OCI-LY3 (cell line): ENCODE data around the gene TUBA3E.
"Not testable (repeated sequence)": the region's sequence is repeated elsewhere in the genome, so short reads cannot be mapped to it uniquely, and the experiment has no call there.

Experiments
- H2AFZ ChIP-seq: fragments of 200-600, 300-600 bp; shearing (Covaris generic); 2 replicates; pipeline ENCODE4 v1.6.0; 2014; ENCODE audit warnings: antibody characterized with exemption, low read depth, low read length
- H3K27ac ChIP-seq: fragments of 200-600, 300-600 bp; sonication (generic); 2 replicates; pipeline ENCODE4 v1.5.1; 2014; ENCODE audit warnings: mild to moderate bottlenecking, low read length, moderate library complexity, mixed read lengths
- H3K27me3 ChIP-seq: fragments of 200-600, 300-600 bp; sonication (generic); 2 replicates; pipeline ENCODE4 v1.6.1; 2014; ENCODE audit warnings: low read depth, low read length, mixed read lengths
- H3K36me3 ChIP-seq: fragments of 200-600, 300-600 bp; sonication (generic); replicated peaks from 2 replicates; pipeline ENCODE3; 2014; ENCODE audit warnings: low read depth, low read length, mixed read lengths
- H3K4me1 ChIP-seq: fragments of 300-600, 200-600 bp; sonication (generic); 2 replicates; pipeline ENCODE4 v1.6.1; 2014; ENCODE audit warnings: low read length, mixed read lengths
- H3K4me2 ChIP-seq: fragments of 200-600, 300-600 bp; sonication (generic); 2 replicates; pipeline ENCODE4 v1.6.1; 2014; ENCODE audit warnings: low read length, mixed read lengths
- H3K4me3 ChIP-seq: fragments of 300-600, 200-600 bp; sonication (generic); 2 replicates; pipeline ENCODE4 v1.5.1; 2014; ENCODE audit warnings: antibody characterized with exemption, mild to moderate bottlenecking, low read length, moderate library complexity
- H3K79me2 ChIP-seq: fragments of 300-600, 200-600 bp; shearing (Covaris generic); 2 replicates; pipeline ENCODE4 v1.6.1; 2014; ENCODE audit warnings: mild to moderate bottlenecking, low read length, mixed read lengths
- H3K9ac ChIP-seq: fragments of 300-600, 200-600 bp; shearing (Covaris generic); 2 replicates; pipeline ENCODE4 v1.6.0; 2014; ENCODE audit warnings: mild to moderate bottlenecking, low read length, moderate library complexity
- H3K9me3 ChIP-seq: fragments of 200-600, 300-600 bp; shearing (Covaris generic); 2 replicates; pipeline ENCODE4 v1.6.1; 2014; ENCODE audit warnings: low read length, mixed read lengths; ENCODE audit not compliant: insufficient read depth
- H4K20me1 ChIP-seq: fragments of 200-600, 300-600 bp; sonication (generic); 2 replicates; pipeline ENCODE4 v1.6.1; 2016; ENCODE audit warnings: low read length, mixed read lengths; ENCODE audit not compliant: insufficient read depth
- EZH2phosphoT487 ChIP-seq: fragments of 200-600 bp; shearing (Covaris generic); IDR thresholded peaks from 2 replicates; pipeline ENCODE4 v1.6.1; 2018; ENCODE audit warnings: antibody characterized with exemption, mixed run types, low read depth
- TF ChIP-seq, protein P1 (sequence below): fragments of 200-600, 300-600 bp; sonication (generic); IDR thresholded peaks from 2 replicates; pipeline ENCODE4 v1.5.1; 2014; ENCODE audit warnings: antibody characterized with exemption, low read length, low read depth

TUBA3E gene

GRCh38 chr2:130169896-130170295 is 28.3 kb downstream of the TUBA3E start:
- Histone ChIP-seq H3K27me3 (no peaks in the 10 kb centered on the region), H3K4me3 (no peak overlapping the region), H4K20me1 (no peaks in the 10 kb centered on the region), H3K9ac (no peak overlapping the region), H3K4me1 (no peaks in the 10 kb centered on the region), H3K9me3 (no peaks in the 10 kb centered on the region), H3K36me3 (peaks cover 4% of the 10 kb centered on the region), H3K79me2 (peaks cover 3% of the 10 kb centered on the region; the same call in 1 of the 2 replicates), H2AFZ (no peak overlapping the region), H3K27ac (no peak overlapping the region), H3K4me2 (no peak overlapping the region)
- TF ChIP-seq, protein P1, sequence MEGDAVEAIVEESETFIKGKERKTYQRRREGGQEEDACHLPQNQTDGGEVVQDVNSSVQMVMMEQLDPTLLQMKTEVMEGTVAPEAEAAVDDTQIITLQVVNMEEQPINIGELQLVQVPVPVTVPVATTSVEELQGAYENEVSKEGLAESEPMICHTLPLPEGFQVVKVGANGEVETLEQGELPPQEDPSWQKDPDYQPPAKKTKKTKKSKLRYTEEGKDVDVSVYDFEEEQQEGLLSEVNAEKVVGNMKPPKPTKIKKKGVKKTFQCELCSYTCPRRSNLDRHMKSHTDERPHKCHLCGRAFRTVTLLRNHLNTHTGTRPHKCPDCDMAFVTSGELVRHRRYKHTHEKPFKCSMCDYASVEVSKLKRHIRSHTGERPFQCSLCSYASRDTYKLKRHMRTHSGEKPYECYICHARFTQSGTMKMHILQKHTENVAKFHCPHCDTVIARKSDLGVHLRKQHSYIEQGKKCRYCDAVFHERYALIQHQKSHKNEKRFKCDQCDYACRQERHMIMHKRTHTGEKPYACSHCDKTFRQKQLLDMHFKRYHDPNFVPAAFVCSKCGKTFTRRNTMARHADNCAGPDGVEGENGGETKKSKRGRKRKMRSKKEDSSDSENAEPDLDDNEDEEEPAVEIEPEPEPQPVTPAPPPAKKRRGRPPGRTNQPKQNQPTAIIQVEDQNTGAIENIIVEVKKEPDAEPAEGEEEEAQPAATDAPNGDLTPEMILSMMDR = no peak
- no peak for TF ChIP-seq EZH2phosphoT487

GRCh38 chr2:130169163-130169562 is 29.1 kb downstream of the TUBA3E start:
- not testable (repeated sequence) for H3K36me3 ChIP-seq, H3K4me3 ChIP-seq, H3K9ac ChIP-seq, H3K9me3 ChIP-seq, H3K4me2 ChIP-seq, H3K27ac ChIP-seq, H2AFZ ChIP-seq, H3K79me2 ChIP-seq, H3K4me1 ChIP-seq, H3K27me3 ChIP-seq, H4K20me1 ChIP-seq

DNA sequence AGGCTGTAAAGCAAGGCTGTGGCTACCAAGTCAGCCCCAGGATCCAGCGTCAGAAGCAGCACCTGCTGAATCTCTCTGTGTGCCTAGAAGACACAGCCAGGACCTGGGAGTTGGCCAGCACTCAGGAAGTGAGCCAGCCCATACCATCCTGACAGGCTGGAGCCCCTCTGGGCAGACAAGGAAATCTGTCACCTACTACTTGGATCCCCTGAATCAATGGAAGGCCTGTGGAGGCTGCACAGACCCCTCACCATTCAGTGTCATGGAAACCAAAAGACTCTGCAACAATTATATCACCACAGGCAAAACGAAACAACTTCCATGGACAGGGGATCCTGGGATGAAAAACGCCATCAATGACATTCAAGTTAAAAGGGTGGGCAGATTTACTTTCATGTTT is 31.6 kb downstream of the TUBA3E start:
- H3K4me1 ChIP-seq, H3K36me3 ChIP-seq, H3K4me3 ChIP-seq, H2AFZ ChIP-seq, H3K27ac ChIP-seq, H3K27me3 ChIP-seq, H3K9me3 ChIP-seq, H3K4me2 ChIP-seq, H3K79me2 ChIP-seq, H3K9ac ChIP-seq, H4K20me1 ChIP-seq: not testable (repeated sequence)

GRCh38 chr2:130165293-130166016 is 32.8 kb downstream of the TUBA3E start:
- TF ChIP-seq, protein P1 = no peak
- no peak for TF ChIP-seq EZH2phosphoT487
- peaks cover 4% of the 10 kb centered on the region for H3K36me3 ChIP-seq

GRCh38 chr2:130162968-130163367 is 35.3 kb downstream of the TUBA3E start:
- H3K36me3 ChIP-seq = peaks cover 4% of the 10 kb centered on the region
- TF ChIP-seq, protein P1 = no peak
- no peak for TF ChIP-seq EZH2phosphoT487

More at GRCh38 chr2:130165293-130166016, 32.8 kb downstream of the TUBA3E start:
- Histone ChIP-seq H3K79me2 (no peaks in the 10 kb centered on the region), H2AFZ (no peak overlapping the region), H3K9ac (no peak overlapping the region), H4K20me1 (no peaks in the 10 kb centered on the region), H3K4me1 (no peaks in the 10 kb centered on the region), H3K4me2 (no peak overlapping the region), H3K27ac (no peak overlapping the region), H3K27me3 (no peaks in the 10 kb centered on the region), H3K9me3 (no peaks in the 10 kb centered on the region), H3K4me3 (no peak overlapping the region)

DNA sequence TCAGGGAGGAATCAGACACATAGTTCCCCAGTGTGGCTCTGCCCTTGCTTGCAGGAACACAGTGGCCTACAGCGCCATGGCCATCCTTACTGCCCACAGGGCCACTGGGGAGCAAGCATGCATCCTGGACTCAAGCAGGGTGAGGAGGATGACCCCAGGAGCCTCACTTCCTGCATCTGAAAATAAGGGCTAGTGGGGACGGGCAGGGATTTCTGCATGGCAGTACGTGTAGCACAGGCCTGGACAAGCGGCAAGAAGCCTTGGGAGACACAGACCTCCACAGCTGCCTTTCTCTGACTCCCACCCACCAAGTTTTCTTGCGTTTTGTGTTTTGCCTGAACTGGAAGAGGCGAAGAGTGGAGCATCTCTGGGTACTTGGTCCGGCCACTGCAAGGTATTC is 35.8 kb downstream of the TUBA3E start:
- H3K79me2 ChIP-seq, H4K20me1 ChIP-seq, H3K36me3 ChIP-seq, H3K4me2 ChIP-seq, H3K27me3 ChIP-seq, H3K9ac ChIP-seq, H3K4me3 ChIP-seq, H3K9me3 ChIP-seq, H3K27ac ChIP-seq, H2AFZ ChIP-seq: not testable (repeated sequence)
- H3K4me1 ChIP-seq = peaks cover 13% of the 10 kb centered on the region

More at GRCh38 chr2:130162968-130163367, 35.3 kb downstream of the TUBA3E start:
- Histone ChIP-seq H3K9ac (no peak overlapping the region), H2AFZ (no peak overlapping the region), H3K27me3 (no peaks in the 10 kb centered on the region), H3K79me2 (no peaks in the 10 kb centered on the region), H3K4me2 (no peak overlapping the region), H4K20me1 (no peaks in the 10 kb centered on the region), H3K4me1 (peaks cover 12% of the 10 kb centered on the region), H3K4me3 (no peak overlapping the region), H3K9me3 (no peaks in the 10 kb centered on the region), H3K27ac (no peak overlapping the region)

- H2AFZ ChIP-seq, H3K4me2 ChIP-seq, H3K36me3 ChIP-seq, H3K79me2 ChIP-seq, H4K20me1 ChIP-seq, H3K27ac ChIP-seq, H3K9me3 ChIP-seq, H3K9ac ChIP-seq, H3K4me3 ChIP-seq, H3K27me3 ChIP-seq: not testable (repeated sequence)
- peaks cover 13% of the 10 kb centered on the region for H3K4me1 ChIP-seq
These were observed 37.2 kb downstream of the TUBA3E start for GRCh38 chr2:130160838-130161705.
